ENCODE data around the gene GRPEL1. TPM values are rescaled to one million over a fixed set of nuclear protein-coding genes. Genes with fewer than 3 reads are reported as not detected.

Gene GRPEL1
- total RNA-seq, 1 donor from 2014 or later, result 31.4 TPM

- no peak overlapping the region for H3K4me3 Mint-ChIP-seq
- H3K36me3 Mint-ChIP-seq, result peaks cover 9% of the 10 kb centered on the region
- no peak overlapping the region for H3K27ac Mint-ChIP-seq
- DNase-seq (ENCODE audit: extremely low spot score, unreplicated experiment), result no peak
- TF ChIP-seq CTCF (conservative IDR thresholded peaks at IDR 0.05), result no peak
- H3K9me3 Mint-ChIP-seq, result no peaks in the 10 kb centered on the region
- no peaks in the 10 kb centered on the region for H3K27me3 Mint-ChIP-seq
- H3K4me1 Mint-ChIP-seq (ENCODE audit: unreplicated experiment), result peaks cover 2% of the 10 kb centered on the region
Observed at GRCh38 chr4:7060346-7061150, 7.3 kb downstream of the GRPEL1 start.

- no peak for DNase-seq (ENCODE audit: extremely low spot score, unreplicated experiment)
- no peak overlapping the region for H3K4me3 Mint-ChIP-seq
- H3K9me3 Mint-ChIP-seq, result no peaks in the 10 kb centered on the region
- peaks cover 3% of the 10 kb centered on the region for H3K36me3 Mint-ChIP-seq
- TF ChIP-seq CTCF (conservative IDR thresholded peaks at IDR 0.05), result no peak
- H3K27ac Mint-ChIP-seq, result no peak overlapping the region
- H3K4me1 Mint-ChIP-seq (ENCODE audit: unreplicated experiment), result no peaks in the 10 kb centered on the region
- no peaks in the 10 kb centered on the region for H3K27me3 Mint-ChIP-seq
Observed at GRCh38 chr4:7059662-7060061, 8.2 kb downstream of the GRPEL1 start.

GRCh38 chr4:7058792-7059191 is 9.1 kb downstream of the GRPEL1 start:
- Mint-ChIP-seq H3K9me3 (no peaks in the 10 kb centered on the region), H3K4me3 (no peak overlapping the region), H3K36me3 (peaks cover 10% of the 10 kb centered on the region), H3K4me1 (ENCODE audit: unreplicated experiment) (no peaks in the 10 kb centered on the region), H3K27ac (no peak overlapping the region), H3K27me3 (no peaks in the 10 kb centered on the region)
- no peak for DNase-seq (ENCODE audit: extremely low spot score, unreplicated experiment)
- TF ChIP-seq CTCF (conservative IDR thresholded peaks at IDR 0.05), result no peak

- no peak for TF ChIP-seq CTCF (conservative IDR thresholded peaks at IDR 0.05)
- Mint-ChIP-seq H3K36me3 (peaks cover 10% of the 10 kb centered on the region), H3K9me3 (no peaks in the 10 kb centered on the region), H3K4me1 (ENCODE audit: unreplicated experiment) (no peaks in the 10 kb centered on the region), H3K27ac (no peak overlapping the region), H3K4me3 (no peak overlapping the region), H3K27me3 (no peaks in the 10 kb centered on the region)
- no peak for DNase-seq (ENCODE audit: extremely low spot score, unreplicated experiment)
Observed at GRCh38 chr4:7055990-7056325, 11.9 kb downstream of the GRPEL1 start.

- no peak overlapping the region for H3K27ac Mint-ChIP-seq
Observed at GRCh38 chr4:7055111-7055989, 12.5 kb downstream of the GRPEL1 start.

More at GRCh38 chr4:7055111-7055989, 12.5 kb downstream of the GRPEL1 start:
- no peaks in the 10 kb centered on the region for H3K27me3 Mint-ChIP-seq
- no peak for TF ChIP-seq CTCF (conservative IDR thresholded peaks at IDR 0.05)
- H3K9me3 Mint-ChIP-seq, result no peaks in the 10 kb centered on the region
- H3K36me3 Mint-ChIP-seq, result peaks cover 10% of the 10 kb centered on the region
- DNase-seq (ENCODE audit: extremely low spot score, unreplicated experiment), result no peak
- H3K4me3 Mint-ChIP-seq, result no peak overlapping the region
- no peaks in the 10 kb centered on the region for H3K4me1 Mint-ChIP-seq (ENCODE audit: unreplicated experiment)
